ENCODE results near the gene CLEC4M.

CLEC4M gene

GRCh38 chr19:7739211-7739755 is 23.8 kb upstream of the CLEC4M start:
- no peak for DNase-seq (ENCODE audit: low read depth in 2 of 2)
- TF ChIP-seq CTCF (IDR thresholded peaks at IDR 0.05; ENCODE audit: low read depth, low read length): no peak
- no peak overlapping the region for H3K4me3 ChIP-seq (replicated peaks in 1 of 2; ENCODE audit: low read depth in 2 of 2, low read length in 2 of 2)

GRCh38 chr19:7739801-7740681 is 23.0 kb upstream of the CLEC4M start:
- DNase-seq (ENCODE audit: low read depth in 2 of 2): no peak
- no peak for TF ChIP-seq CTCF (IDR thresholded peaks at IDR 0.05; ENCODE audit: low read depth, low read length)
- no peak overlapping the region for H3K4me3 ChIP-seq (replicated peaks in 1 of 2; ENCODE audit: low read depth in 2 of 2, low read length in 2 of 2)

- H3K4me3 ChIP-seq (replicated peaks in 1 of 2; ENCODE audit: low read depth in 2 of 2, low read length in 2 of 2): no peak overlapping the region
- DNase-seq (ENCODE audit: low read depth in 2 of 2): no peak
- TF ChIP-seq CTCF (IDR thresholded peaks at IDR 0.05; ENCODE audit: low read depth, low read length): no peak
Observed at GRCh38 chr19:7740682-7741054, 22.4 kb upstream of the CLEC4M start.

- no peak for TF ChIP-seq CTCF (IDR thresholded peaks at IDR 0.05; ENCODE audit: low read depth, low read length)
- DNase-seq (ENCODE audit: low read depth in 2 of 2): no peak
- no peak overlapping the region for H3K4me3 ChIP-seq (replicated peaks in 1 of 2; ENCODE audit: low read depth in 2 of 2, low read length in 2 of 2)
Observed at GRCh38 chr19:7742575-7742974, 20.5 kb upstream of the CLEC4M start.

- H3K4me3 ChIP-seq (replicated peaks in 1 of 2; ENCODE audit: low read depth in 2 of 2, low read length in 2 of 2): no peak overlapping the region
- no peak for DNase-seq (ENCODE audit: low read depth in 2 of 2)
- TF ChIP-seq CTCF (IDR thresholded peaks at IDR 0.05; ENCODE audit: low read depth, low read length): no peak
Observed at GRCh38 chr19:7742991-7743390, 20.1 kb upstream of the CLEC4M start.

- DNase-seq (ENCODE audit: low read depth in 2 of 2): no peak
- H3K4me3 ChIP-seq (replicated peaks in 1 of 2; ENCODE audit: low read depth in 2 of 2, low read length in 2 of 2): no peak overlapping the region
- TF ChIP-seq CTCF (IDR thresholded peaks at IDR 0.05; ENCODE audit: low read depth, low read length): no peak
Observed at GRCh38 chr19:7743425-7743841, 19.6 kb upstream of the CLEC4M start.

Data from cardiac fibroblast (primary cell).